HEK293 (cell line): ENCODE results near the gene STK4.

ENCODE experiments used
- BCL11B ChIP-seq: fragments of 450-650 bp; formaldehyde crosslinking; IDR thresholded peaks from 2 replicates; pipeline ENCODE4 v1.5.1; 2016; ENCODE audit warnings: low read depth, missing biosample characterization, missing genetic modification characterization
- CTCF ChIP-seq: fragments of 450-650 bp; formaldehyde crosslinking; IDR thresholded peaks from 2 replicates; pipeline ENCODE4 v1.5.1; 2016; ENCODE audit warnings: missing biosample characterization, missing genetic modification characterization
- TCF7L2 ChIP-seq: IDR thresholded peaks from 2 replicates; pipeline ENCODE4 v1.6.1; 2011; ENCODE audit warnings: low read depth, mild to moderate bottlenecking, inconsistent platforms, low read length, moderate library complexity, borderline replicate concordance
- ZBTB20 ChIP-seq: fragments of 450-650 bp; formaldehyde crosslinking; IDR thresholded peaks from 2 replicates; pipeline ENCODE4 v1.5.1; 2016; ENCODE audit warnings: missing biosample characterization, missing genetic modification characterization
- ZNF248 ChIP-seq: fragments of 450-650 bp; formaldehyde crosslinking; IDR thresholded peaks from 2 replicates; pipeline ENCODE4 v1.5.1; 2017; ENCODE audit warnings: missing biosample characterization, missing genetic modification characterization
- ZNF404 ChIP-seq: fragments of 450-650 bp; formaldehyde crosslinking; IDR thresholded peaks from 2 replicates; pipeline ENCODE4 v1.5.1; 2017; ENCODE audit warnings: missing biosample characterization, missing genetic modification characterization
- ZNF48 ChIP-seq: fragments of 450-650 bp; formaldehyde crosslinking; IDR thresholded peaks from 2 replicates; pipeline ENCODE4 v1.5.1; 2016; ENCODE audit warnings: missing biosample characterization, missing genetic modification characterization
- ZNF513 ChIP-seq: fragments of 450-650 bp; IDR thresholded peaks from 2 replicates; pipeline ENCODE4 v1.5.1; 2018; ENCODE audit warnings: missing biosample characterization, missing genetic modification characterization

- TF ChIP-seq ZNF404 (tag by site-specific recombination) = no peak
- no peak for TF ChIP-seq CTCF (tag by site-specific recombination)
- TF ChIP-seq ZBTB20 = no peak
- no peak for TF ChIP-seq ZNF48 (tag by site-specific recombination)
- no peak for TF ChIP-seq ZNF248 (tag by site-specific recombination)
- TF ChIP-seq BCL11B (tag by site-specific recombination) = no peak
- no peak for TF ChIP-seq TCF7L2
- no peak for TF ChIP-seq ZNF513 (tag by site-specific recombination)
Observed at GRCh38 chr20:45087814-45088213, 121.5 kb downstream of the STK4 start.
